AG04450 (cell line): ENCODE data around the gene SLC45A1. TPM values are rescaled to one million over a fixed set of nuclear protein-coding genes. Genes with fewer than 3 reads are reported as not detected.

ENCODE experiments used
- CTCF ChIA-PET: fragments of 300-600, 350-600 bp; formaldehyde crosslinking; extraction: SDS; loops from one replicate; lab custom pipeline; 2022; ENCODE audit warnings: antibody characterized with exemption, inconsistent platforms; lab: Charles Lee
- POLR2A ChIA-PET: fragments of 350-600 bp; formaldehyde crosslinking; extraction: SDS; loops from one replicate; lab custom pipeline; 2021; ENCODE audit warnings: antibody characterized with exemption, inconsistent platforms; lab: Yijun Ruan, JAX
- DNase-seq: peaks from one replicate; pipeline ENCODE4 v3.0.0-alpha.2; 2011; ENCODE audit warnings: low read depth, low spot score
- H3K27ac ChIP-seq: one replicate; pipeline ENCODE4 v1.5.1; 2012; ENCODE audit warnings: low read depth, low read length, control low read depth
- H3K27me3 ChIP-seq: one replicate; pipeline ENCODE4 v1.6.0; 2012; ENCODE audit warnings: low read length; ENCODE audit not compliant: control insufficient read depth, insufficient read depth
- H3K4me3 ChIP-seq: 2 replicates; pipeline ENCODE4 v1.5.1; 2011; ENCODE audit warnings: mild to moderate bottlenecking, low read depth, low read length, control low read depth
- H3K9me3 ChIP-seq: 2 replicates; pipeline ENCODE4 v1.5.1; 2012; ENCODE audit warnings: low read length; ENCODE audit not compliant: control insufficient read depth, insufficient read depth
- polyA minus RNA-seq: library from RNA; depleted of rRNA, polyadenylated mRNA; stranded (reverse); fragments of >200 nt; gene quantifications from 2 replicates; pipeline ENCODE4 v1.2.3, GENCODE V29; 2011; rRNA and poly(A)+ RNA removed
- polyA plus RNA-seq: library from polyadenylated mRNA; depleted of rRNA; stranded (reverse); fragments of >200 nt; gene quantifications from 2 replicates; pipeline ENCODE4 v1.2.3, GENCODE V29; 2011; rRNA removed
- TF ChIP-seq, protein P1 (sequence below): IDR thresholded peaks from 2 replicates; pipeline ENCODE4 v1.5.1; 2011; ENCODE audit warnings: low read depth, low read length, control low read depth, inconsistent platforms

Gene SLC45A1
- 1.5 and 2.4 TPM in 2 replicates for polyA plus RNA-seq
- 1.7 and 2.0 TPM in 2 replicates for polyA minus RNA-seq

GRCh38 chr1:8317647-8318381 lies at the start of gene SLC45A1:
Gene SLC45A1, plus strand, starts transcription at chr1:8318114. Its CDS starts 6,216 bp downstream, at chr1:8324330.
- ChIA-PET CTCF (interaction anchor here (0.7 to 4.3 kb wide), 4 partner anchors 120 to 335 kb away, joined by 3 to 53 read pairs (median 28); no protein-coding TSS in a partner anchor), POLR2A (interaction anchor here (1.6 kb wide), 1 partner anchor 26 kb away, joined by 4 read pairs; no protein-coding TSS in a partner anchor)
- no peaks in the 10 kb centered on the region for H3K9me3 ChIP-seq
- TF ChIP-seq, protein P1, sequence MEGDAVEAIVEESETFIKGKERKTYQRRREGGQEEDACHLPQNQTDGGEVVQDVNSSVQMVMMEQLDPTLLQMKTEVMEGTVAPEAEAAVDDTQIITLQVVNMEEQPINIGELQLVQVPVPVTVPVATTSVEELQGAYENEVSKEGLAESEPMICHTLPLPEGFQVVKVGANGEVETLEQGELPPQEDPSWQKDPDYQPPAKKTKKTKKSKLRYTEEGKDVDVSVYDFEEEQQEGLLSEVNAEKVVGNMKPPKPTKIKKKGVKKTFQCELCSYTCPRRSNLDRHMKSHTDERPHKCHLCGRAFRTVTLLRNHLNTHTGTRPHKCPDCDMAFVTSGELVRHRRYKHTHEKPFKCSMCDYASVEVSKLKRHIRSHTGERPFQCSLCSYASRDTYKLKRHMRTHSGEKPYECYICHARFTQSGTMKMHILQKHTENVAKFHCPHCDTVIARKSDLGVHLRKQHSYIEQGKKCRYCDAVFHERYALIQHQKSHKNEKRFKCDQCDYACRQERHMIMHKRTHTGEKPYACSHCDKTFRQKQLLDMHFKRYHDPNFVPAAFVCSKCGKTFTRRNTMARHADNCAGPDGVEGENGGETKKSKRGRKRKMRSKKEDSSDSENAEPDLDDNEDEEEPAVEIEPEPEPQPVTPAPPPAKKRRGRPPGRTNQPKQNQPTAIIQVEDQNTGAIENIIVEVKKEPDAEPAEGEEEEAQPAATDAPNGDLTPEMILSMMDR = no peak
- peak within 1 kb of the TSS; percentile 67 for H3K4me3 ChIP-seq
- H3K27me3 ChIP-seq = no peaks in the 10 kb centered on the region
- no peak for DNase-seq
- no peak within 1 kb of the TSS for H3K27ac ChIP-seq

DNA sequence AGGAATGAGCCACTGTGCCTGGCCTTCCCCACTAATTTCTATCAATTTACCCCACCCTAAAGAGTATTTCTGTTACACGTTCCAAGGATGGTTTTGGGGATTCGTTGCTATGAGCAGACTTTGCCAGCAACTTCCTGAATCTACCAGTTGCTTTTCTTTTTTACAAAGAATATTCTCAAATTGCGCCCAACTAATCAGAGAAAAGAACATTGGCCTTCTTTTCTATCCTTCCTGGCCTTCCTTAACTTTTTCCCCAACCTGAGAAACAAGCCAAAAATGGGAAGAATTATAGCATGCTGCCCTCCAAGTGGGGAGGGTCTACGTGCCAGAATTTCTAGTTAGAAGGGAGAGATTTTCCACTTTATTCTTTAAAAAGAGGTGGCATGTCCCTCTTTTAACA lies 44.9 kb upstream of the SLC45A1 start:
- CTCF ChIA-PET = no interaction called here
- Histone ChIP-seq H3K27me3 (no peaks in the 10 kb centered on the region), H3K4me3 (no peak overlapping the region), H3K27ac (no peak overlapping the region), H3K9me3 (peaks cover 6% of the 10 kb centered on the region)
- no peak for DNase-seq
- TF ChIP-seq, protein P1 = no peak
- POLR2A ChIA-PET = interaction anchor here (0.6 kb wide), 1 partner anchor 121 kb away, joined by 3 read pairs; no protein-coding TSS in a partner anchor

DNA sequence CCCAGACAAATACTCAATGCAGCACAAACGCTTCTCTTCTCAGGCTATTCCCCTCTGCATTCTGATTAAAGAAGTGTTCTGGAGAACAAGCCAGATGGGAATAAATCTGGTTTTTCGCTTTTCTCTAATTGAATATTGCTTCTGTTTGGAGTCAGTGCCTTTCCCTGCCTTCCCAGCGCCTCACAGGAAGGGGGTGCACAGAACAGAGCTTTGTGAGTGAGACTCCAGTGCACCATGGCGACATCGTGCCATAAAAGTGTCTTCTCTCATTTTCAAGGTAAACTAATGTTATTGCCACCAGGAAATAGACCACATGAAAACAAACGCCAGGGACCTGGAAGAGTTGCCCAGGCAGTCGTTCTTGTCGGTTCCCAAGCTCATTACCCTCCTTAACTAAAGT lies 43.6 kb upstream of the SLC45A1 start:
- no peak overlapping the region for H3K4me3 ChIP-seq
- ChIA-PET CTCF (interaction anchor here (1.4 kb wide), 1 partner anchor 20 kb away, joined by 4 read pairs; no protein-coding TSS in a partner anchor), POLR2A (interaction anchor here (1.0 to 1.3 kb wide), 2 partner anchors 15 to 263 kb away, joined by 3 to 8 read pairs; no protein-coding TSS in a partner anchor)
- peaks cover 6% of the 10 kb centered on the region for H3K9me3 ChIP-seq
- no peak for DNase-seq
- no peaks in the 10 kb centered on the region for H3K27me3 ChIP-seq
- TF ChIP-seq, protein P1 = no peak
- no peak overlapping the region for H3K27ac ChIP-seq

GRCh38 chr1:8276173-8276914 lies 41.6 kb upstream of the SLC45A1 start:
- peaks cover 6% of the 10 kb centered on the region for H3K9me3 ChIP-seq
- ChIA-PET CTCF (no interaction called here), POLR2A (interaction anchor here (0.5 kb wide), 1 partner anchor 323 kb away, joined by 3 read pairs; no protein-coding TSS in a partner anchor)
- H3K27ac ChIP-seq = no peak overlapping the region
- DNase-seq = no peak
- no peaks in the 10 kb centered on the region for H3K27me3 ChIP-seq
- TF ChIP-seq, protein P1 = no peak
- H3K4me3 ChIP-seq = no peak overlapping the region
